GM10266 (cell line): ENCODE measurements around the gene WNT11.

Experiments
- DNase-seq: peaks from one replicate; pipeline ENCODE4 v3.0.0; 2012; ENCODE audit errors: extremely low spot score
- TF ChIP-seq, protein P1 (sequence below): IDR thresholded peaks from 2 replicates; pipeline ENCODE4 v1.5.1; 2012; ENCODE audit warnings: mild to moderate bottlenecking, low read depth; ENCODE audit not compliant: control insufficient read depth, insufficient read depth; ENCODE audit errors: missing control alignments

WNT11 gene

DNA sequence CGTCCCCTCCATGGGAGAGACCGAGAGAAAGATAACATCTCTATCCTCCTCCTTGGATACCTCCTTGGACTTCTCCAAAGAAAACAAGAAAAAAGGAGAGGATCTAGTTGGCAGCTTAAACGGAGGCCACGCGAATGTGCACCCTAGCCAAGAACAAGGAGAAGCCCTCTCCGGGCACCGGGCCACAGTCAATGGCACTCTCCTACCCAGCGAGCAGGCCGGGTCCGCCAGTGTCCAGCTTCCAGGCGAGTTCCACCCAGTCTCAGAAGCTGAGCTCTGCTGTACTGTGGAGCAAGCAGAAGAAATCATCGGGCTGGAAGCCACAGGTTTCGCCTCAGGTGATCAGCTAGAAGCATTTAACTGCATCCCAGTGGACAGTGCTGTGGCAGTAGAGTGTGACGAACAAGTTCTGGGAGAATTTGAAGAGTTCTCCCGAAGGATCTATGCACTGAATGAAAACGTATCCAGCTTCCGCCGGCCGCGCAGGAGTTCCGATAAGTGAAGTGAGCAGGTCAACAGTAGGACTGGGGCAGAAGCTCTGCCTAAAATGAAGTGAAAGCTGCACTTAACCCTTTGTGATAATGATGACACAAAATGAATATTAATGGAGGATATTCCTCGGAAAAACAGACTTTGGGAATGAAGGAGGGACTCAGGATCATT lies 65.3 kb downstream of the WNT11 start:
- no peak for DNase-seq
- TF ChIP-seq, protein P1, sequence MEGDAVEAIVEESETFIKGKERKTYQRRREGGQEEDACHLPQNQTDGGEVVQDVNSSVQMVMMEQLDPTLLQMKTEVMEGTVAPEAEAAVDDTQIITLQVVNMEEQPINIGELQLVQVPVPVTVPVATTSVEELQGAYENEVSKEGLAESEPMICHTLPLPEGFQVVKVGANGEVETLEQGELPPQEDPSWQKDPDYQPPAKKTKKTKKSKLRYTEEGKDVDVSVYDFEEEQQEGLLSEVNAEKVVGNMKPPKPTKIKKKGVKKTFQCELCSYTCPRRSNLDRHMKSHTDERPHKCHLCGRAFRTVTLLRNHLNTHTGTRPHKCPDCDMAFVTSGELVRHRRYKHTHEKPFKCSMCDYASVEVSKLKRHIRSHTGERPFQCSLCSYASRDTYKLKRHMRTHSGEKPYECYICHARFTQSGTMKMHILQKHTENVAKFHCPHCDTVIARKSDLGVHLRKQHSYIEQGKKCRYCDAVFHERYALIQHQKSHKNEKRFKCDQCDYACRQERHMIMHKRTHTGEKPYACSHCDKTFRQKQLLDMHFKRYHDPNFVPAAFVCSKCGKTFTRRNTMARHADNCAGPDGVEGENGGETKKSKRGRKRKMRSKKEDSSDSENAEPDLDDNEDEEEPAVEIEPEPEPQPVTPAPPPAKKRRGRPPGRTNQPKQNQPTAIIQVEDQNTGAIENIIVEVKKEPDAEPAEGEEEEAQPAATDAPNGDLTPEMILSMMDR = no peak

DNA sequence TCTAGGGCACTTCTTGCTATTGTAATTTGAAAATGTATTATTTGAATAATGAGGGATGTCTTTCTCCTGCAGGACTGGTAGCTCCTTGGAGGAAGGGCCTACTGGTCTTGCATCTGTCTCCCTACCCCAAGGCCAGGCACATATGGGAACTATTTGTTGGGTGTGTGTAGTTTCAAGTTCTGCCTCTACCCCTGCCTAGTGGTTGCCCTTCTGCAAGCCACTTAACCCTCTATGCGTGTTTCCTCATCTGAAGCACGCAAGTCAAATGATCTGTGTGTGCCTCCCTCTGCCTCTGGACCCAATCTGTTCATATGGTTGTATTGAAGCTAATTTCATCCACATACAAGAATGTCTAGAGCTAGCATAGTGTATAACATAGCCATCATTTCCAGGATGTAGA lies 67.0 kb downstream of the WNT11 start:
- TF ChIP-seq, protein P1 = no peak
- no peak for DNase-seq
